Activated CD4-positive, alpha-beta T cell treated with anti-CD3 and anti-CD28 coated beads, Interleukin-2, amount 50 U/mL, for 4 hours (primary cell): ENCODE data around the gene TBC1D22B.
"Not testable (repeated sequence)": the region's sequence is repeated elsewhere in the genome, so short reads cannot be mapped to it uniquely, and the experiment has no call there.

ENCODE experiments used
- DNase-seq, 2 experiments: peaks; one replicate each; pipeline ENCODE4 v3.0.0-alpha.2; 2020

TBC1D22B gene

DNA sequence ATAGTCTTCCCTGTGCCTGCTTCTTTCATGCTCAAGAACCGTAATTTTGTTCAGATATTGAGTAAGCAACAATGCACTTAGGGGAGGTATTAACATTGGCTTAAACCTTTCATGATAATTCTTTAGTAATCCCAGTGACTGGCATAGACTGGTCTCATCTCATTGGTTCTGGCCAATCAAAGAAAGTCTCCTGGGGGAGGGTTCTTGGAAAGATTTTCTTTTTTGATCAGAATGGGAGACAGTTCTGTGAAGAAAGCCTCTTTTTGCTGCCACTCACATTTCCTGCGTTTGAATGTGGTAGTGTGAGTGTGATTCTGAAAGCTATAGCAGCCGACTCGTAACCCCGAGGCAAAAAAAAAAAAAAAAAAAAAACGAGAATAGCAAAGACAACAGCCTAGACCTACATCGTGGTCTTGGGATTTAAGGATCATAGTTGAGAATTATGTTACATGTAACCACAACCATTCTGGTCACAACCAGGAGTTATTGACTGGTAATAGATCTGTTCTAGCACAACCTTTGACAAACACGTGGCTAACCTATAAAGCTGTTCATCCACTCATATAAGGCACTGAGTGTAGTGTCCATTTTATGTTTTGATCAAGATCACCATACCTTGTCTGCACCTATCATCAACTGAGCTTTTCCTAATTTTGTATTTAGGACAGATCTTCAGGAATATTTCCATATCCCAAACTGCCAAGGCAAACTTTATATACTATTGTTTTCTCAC, 15.4 kb downstream of the TBC1D22B start:
- no peak for DNase-seq

DNA sequence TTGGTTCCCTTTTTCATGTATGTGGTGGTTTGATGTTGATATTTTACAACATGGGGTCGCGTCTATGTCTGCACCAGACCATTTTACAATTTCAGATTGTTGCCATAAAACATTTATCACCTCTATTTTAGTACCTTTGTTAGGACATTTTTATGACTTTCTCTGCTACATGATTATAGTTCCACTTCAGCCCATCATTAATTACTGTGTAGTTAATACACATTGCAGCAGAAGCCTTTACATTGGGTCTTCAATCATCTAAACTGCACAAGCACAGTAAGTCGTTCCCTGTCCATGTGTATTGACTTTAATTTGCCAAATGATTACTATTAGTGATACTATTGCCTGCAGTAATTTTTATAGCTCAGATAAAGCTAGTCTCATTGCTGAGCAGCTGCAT, 16.1 kb downstream of the TBC1D22B start:
- no peak for DNase-seq

- no peak for DNase-seq
Measured at GRCh38 chr6:37275350-37275749, 17.8 kb downstream of the TBC1D22B start.

GRCh38 chr6:37277001-37277409, 19.4 kb downstream of the TBC1D22B start:
- no peak for DNase-seq

- no peak for DNase-seq
Measured at GRCh38 chr6:37279366-37280134, 22.0 kb downstream of the TBC1D22B start.

- DNase-seq, result no peak
Measured at GRCh38 chr6:37280162-37280887, 22.8 kb downstream of the TBC1D22B start.

- DNase-seq, result no peak
Measured at GRCh38 chr6:37282371-37282770, 24.8 kb downstream of the TBC1D22B start.

DNA sequence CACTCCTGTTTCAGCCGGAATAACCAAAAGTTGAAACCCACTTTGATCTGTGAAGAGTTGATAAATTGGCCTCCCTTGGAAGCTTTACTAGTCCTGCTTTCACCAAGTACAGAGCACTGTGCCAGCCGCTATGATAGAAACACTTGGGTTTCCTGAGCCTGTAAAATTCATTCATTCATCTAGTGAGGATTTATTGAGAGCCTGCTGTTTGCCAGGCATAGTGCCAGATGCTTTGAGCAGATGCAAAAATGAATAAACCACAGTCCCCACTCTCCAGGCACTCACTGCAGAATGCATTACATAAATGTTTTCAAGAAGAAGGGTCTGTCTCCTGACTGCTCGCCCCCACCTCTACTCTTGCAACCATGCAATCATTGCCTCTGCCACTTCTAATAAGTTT, 25.7 kb downstream of the TBC1D22B start:
- DNase-seq, result no peak

GRCh38 chr6:37283671-37284151, 26.1 kb downstream of the TBC1D22B start:
- DNase-seq, result no peak

GRCh38 chr6:37284781-37285180, 27.2 kb downstream of the TBC1D22B start:
- no peak for DNase-seq

DNA sequence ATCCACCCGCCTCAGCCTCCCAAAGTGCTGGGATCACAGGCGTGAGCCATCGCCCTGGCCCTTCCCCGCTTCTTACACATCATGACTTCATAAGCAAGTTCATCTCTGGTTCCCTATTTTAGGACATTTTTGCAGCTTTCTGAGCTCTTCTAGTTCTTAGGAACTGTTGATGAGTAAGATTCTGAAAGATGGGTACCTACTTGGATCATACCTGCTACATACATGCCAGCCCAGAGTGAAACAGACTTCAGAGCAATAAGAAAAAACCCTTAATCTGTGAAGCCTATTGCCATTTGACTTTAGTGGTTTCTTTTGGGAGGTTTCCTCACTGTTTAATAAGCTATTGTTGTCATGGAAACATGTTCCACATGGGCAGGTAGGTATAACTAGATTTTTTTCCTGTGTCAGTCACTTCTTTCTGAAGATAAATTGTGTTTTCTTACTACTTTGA, 28.3 kb downstream of the TBC1D22B start:
- no peak for DNase-seq

DNA sequence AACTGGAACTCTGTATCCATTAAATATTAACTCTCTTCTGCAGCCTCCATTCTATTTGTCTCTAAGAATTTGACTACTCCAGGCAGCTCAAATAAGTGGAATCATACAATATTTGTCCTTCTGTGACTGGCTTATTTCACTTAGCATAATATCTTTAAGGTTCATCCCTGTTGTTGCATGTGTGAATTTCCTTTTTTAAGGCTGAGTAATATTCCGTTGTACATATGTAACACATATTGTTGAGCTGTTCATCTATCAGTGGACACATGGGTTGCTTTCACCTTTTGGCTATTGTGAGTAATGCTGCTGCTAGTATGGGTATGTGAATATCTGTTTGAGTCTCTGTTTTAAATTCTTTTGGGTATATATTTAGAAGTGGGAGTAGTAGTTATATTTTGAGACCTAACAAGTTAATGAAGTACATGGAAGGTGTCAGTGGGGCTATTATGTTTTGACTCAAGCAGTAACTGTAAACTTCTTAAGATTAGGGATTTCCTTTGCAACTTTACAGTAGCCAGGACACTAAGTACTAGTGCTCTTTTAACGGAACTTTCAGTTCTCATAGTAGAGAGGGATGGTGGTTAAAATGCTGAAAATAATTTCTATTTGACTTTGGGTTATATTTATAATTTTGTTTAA, 30.1 kb downstream of the TBC1D22B start:
- no peak for DNase-seq

GRCh38 chr6:37288247-37288646, 30.7 kb downstream of the TBC1D22B start:
- DNase-seq, result no peak

- no peak for DNase-seq
Measured at GRCh38 chr6:37289931-37290330, 32.4 kb downstream of the TBC1D22B start.

DNA sequence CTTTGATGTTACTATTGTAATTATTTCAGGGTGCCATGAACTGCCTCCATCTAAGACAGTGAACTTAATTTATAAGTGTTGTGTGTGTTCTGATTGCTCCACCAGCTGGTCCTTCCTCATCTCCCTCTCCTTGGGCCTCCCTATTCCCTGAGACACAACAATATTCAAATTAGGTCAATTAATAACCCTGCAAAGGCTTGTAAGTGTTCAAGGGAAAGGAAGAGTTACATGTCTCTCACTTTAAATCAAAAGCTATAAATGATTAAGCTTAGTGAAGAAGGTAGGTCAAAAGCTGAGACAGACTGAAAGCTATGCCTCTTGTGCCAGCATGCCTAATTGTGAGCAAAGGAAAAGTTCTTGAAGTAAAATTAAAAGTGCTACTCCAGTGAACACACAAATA, 35.9 kb downstream of the TBC1D22B start:
- DNase-seq, result no peak

GRCh38 chr6:37297637-37298036, 40.1 kb downstream of the TBC1D22B start:
- DNase-seq, result not testable (repeated sequence)

DNA sequence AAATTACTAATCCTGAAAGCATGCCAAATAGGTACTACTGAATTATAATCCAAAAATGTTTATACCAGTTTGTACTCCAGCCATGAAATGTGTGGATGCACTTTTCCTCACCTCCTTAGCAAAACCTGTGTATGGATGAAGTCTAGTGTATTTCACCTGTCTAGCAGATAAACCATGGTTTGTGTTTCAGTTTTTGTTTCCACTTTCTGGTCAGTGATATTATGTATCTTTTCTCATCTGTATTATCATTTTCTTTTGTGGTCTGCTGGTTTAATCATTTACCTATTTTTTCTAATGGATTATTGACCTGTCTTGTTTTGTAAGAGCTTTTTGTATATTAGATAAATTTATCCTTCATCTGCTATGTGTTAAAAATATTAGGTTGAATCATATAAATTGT, 41.4 kb downstream of the TBC1D22B start:
- DNase-seq, result no peak

- DNase-seq, result no peak
Measured at GRCh38 chr6:37299990-37300389, 42.4 kb downstream of the TBC1D22B start.

DNA sequence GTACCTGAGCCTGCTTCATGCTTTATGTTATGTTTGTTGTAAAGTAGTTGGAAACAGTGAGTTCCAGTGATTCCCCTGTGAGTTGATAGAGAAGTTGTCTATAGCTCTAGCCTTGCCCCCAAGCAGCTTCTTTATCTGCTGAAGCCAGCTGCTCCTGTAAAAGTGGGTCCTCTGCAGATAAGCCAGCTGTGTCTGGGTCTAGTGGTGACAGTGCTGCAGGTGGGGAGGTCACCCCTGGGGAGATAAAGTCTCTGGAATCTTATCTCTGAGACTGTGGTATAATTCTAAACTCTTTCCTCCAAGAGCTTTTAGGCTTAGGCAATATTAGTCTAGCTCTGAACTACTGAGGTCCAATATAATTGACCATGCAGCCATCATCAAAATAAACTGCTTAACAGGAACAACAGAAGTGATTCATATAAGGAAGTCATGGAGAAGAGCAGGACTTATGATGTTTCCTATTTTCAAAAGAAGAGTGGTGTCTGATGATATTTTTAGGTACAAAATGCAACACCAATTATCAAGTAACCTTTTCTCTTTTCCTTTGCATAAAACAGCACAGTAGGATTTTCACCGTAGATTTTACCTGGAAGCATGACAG, 44.6 kb downstream of the TBC1D22B start:
- no peak for DNase-seq

GRCh38 chr6:37303091-37303660, 45.6 kb downstream of the TBC1D22B start:
- DNase-seq, result no peak

- no peak for DNase-seq
Measured at GRCh38 chr6:37303891-37304503, 46.4 kb downstream of the TBC1D22B start.

GRCh38 chr6:37304766-37305165, 47.2 kb downstream of the TBC1D22B start:
- DNase-seq, result no peak
